ENCODE data around the gene SDHAF1.
"Not testable (repeated sequence)": the region's sequence is repeated elsewhere in the genome, so short reads cannot be mapped to it uniquely, and the experiment has no call there.

Gene SDHAF1, protein sequence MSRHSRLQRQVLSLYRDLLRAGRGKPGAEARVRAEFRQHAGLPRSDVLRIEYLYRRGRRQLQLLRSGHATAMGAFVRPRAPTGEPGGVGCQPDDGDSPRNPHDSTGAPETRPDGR

GRCh38 chr19:35995048-35995993 lies at the start of gene SDHAF1:
SDHAF1 (plus strand) TSS chr19:35995188; CDS start chr19:35995275, 87 bp downstream.
- peak; percentile 94 for DNase-seq (ENCODE audit: low read depth)

DNA sequence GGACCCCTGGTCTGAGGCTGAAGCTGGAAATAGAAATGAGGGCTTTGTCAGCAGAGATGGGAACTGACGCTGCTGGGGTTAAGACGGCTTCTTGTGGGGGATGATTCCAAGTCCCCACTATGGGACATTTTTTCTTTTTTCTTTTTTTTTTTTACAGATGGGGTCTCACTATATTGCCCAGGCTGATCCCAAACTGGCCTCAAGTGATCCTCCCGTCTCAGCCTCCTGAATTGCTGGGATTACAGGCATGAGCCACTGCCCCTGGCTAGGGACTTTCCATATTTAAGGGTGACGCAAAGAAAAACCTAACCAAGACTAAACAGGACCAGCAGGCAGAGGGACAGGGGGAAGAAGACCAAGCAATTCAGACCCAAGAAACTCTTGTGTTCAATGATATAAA lies 48.8 kb upstream of the SDHAF1 start:
- DNase-seq (ENCODE audit: low read depth): no peak

GRCh38 chr19:35949131-35949530 lies 45.9 kb upstream of the SDHAF1 start:
- DNase-seq (ENCODE audit: low read depth): no peak

DNA sequence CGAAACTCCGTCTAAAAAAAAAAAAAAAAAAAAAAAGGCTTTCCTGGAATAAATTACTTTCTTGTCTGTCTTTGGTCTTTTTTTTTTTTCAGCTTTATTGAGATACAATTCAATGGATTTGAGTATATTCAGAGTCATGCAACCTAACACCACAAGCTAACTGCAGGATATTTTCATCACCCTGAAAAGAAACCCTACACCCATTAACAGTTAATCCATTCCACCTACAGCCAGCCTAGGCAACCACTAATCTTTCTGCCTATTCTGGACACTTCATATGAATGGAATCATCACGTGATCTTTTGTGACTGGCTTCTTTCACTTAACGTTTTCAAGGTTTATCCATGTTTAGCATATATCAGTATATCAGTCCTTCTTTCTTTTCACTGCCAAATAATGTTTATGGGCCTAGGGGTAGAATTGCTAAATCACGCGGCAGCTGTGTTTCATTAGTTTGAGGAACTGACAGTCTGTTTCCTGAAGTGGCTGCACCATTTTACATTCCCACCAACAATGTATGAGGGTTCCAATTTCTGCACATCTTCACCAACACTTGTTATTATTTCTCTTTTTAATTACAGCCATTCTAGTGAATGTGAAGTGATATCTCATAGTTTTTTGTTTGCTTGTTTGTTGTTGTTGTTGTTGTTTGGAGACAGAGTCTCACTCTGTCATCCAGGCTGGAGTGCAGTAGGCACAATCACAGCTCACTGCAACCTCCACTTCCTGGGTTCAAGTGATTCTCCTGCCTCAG lies 38.9 kb upstream of the SDHAF1 start:
- DNase-seq (ENCODE audit: low read depth): no peak

GRCh38 chr19:35957411-35957810 lies 37.6 kb upstream of the SDHAF1 start:
- not testable (repeated sequence) for DNase-seq (ENCODE audit: low read depth)

DNA sequence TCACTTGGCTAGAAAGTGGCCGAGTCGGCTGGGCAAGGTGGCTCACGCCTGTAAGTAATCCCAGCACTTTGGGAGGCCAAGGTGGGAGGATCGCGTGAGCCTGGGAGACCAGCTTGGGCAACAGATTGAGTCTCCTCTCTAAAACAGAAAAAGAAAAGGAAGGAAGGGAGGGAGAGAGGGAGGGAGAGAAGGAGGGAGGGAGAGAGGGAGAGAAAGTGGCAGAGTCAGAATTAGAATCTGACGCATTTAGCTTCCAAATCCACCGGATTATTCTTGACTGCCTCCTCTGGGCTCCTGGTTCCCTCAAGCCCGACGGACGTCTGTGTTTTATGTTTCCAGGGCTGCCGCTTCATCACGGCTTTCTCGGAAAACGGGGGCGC lies 36.3 kb upstream of the SDHAF1 start:
- no peak for DNase-seq (ENCODE audit: low read depth)

- DNase-seq (ENCODE audit: low read depth): no peak
These were observed 35.7 kb upstream of the SDHAF1 start for GRCh38 chr19:35959040-35959967.

DNA sequence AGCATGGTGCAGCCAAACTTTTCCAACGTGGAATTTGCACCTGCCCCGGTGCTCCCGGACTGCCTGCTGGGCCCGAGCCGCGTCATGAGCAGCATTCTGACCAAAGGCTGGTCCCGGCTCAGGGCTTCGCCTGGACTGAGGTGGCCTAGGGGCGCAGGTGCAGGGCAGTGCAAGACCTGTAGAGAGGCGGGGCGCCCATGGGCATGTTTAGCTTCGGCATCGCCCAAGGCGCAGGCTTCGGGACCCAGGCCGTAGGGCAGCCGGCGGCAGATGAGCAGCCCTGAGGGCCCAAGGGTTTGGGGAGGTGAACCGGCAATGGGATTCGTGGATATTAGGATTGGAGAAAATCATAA lies 35.0 kb upstream of the SDHAF1 start:
- DNase-seq (ENCODE audit: low read depth): no peak

DNA sequence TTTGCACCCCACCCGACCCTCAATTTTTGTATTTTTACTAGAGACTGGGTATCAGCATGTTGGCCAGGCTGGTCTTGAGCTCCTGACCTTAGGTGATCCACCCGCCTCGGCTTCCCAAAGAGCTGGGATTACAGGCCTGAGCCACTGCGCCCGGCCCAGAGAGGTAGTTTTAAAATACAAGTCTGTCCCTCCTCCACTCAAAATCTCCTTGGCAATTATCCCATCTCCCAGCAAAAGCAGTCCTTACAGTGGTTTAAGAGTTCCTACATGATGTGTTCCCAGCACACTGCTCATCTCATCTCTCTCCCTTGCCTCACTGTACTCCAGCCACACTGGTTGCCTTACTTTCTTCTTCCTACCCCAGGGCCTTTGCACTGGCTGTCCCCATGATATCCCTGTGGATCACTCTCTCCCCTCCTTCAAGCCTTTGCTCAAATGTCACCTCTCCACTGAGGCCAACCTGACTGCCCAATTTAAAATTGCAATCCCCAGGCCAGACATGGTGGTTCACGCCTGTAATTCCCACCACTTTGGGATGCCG lies 34.5 kb upstream of the SDHAF1 start:
- no peak for DNase-seq (ENCODE audit: low read depth)

- DNase-seq (ENCODE audit: low read depth): no peak
These were observed 31.5 kb upstream of the SDHAF1 start for GRCh38 chr19:35963514-35963913.

- DNase-seq (ENCODE audit: low read depth): no peak
These were observed 28.2 kb upstream of the SDHAF1 start for GRCh38 chr19:35966771-35967170.

GRCh38 chr19:35973487-35973886 lies 21.5 kb upstream of the SDHAF1 start:
- no peak for DNase-seq (ENCODE audit: low read depth)

DNA sequence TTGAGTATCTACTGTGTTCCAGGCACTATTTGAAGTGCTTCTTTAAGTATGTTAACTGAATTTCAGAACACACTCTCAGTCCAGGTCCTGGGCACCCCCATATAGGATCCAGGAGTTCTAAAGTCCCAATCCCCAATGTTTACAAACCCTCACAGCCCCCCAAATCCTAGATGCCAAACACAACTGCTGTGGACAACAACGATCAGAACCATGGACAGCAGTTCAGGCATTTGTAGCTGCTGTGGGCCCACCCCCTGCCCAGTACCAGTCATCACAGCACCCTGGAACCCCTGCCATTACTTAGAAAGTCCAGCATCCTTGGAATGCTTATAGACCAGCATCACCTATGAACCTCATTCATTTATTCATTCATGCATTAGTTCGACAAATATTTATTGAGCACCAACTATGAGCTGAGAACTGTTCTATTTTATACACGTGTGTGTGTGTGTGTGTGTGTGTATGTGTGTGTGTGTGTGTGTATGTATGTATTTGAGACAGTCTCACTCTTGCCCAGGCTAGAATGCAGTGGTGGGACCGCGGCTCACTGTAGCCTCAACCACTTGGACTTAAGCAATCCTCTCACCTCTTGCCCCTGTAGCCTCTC lies 19.3 kb upstream of the SDHAF1 start:
- no peak for DNase-seq (ENCODE audit: low read depth)

DNA sequence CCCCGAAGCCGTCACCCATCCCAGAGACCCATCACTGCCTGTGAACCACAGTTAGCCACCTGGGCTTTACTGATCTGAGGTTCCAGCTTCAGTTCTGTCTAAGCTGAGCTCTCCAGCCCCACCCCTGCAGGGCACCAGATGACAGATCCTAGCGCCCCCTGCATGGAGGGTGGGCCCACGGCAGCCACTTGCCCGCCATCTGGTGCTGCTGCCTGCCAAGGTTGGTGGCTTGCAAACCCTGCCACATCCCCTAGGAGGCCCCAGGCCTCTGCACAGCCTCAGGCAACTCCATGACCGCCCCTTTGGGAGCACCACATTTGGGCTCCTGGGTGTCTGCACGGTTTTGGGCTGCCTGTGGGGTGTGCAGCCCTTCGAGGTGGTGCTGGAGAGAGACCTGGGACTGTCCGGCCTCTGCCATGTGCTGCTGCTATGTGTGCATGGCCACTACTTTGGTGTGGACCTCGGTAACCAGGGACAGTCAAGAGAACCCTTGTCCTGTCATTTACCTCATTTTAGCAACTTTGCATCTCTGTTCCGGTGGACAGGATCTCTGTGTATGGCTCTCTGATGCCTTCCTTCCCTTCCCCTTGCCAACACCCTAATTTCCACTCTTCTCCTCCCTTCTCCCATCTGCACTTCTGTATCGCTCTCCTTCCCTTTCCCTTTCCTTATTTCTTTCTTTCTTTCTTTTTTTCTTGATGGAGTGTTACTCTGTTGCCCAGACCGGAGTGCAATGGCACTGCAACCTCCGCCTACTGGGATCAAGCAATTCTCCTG lies 17.4 kb upstream of the SDHAF1 start:
- no peak for DNase-seq (ENCODE audit: low read depth)

DNA sequence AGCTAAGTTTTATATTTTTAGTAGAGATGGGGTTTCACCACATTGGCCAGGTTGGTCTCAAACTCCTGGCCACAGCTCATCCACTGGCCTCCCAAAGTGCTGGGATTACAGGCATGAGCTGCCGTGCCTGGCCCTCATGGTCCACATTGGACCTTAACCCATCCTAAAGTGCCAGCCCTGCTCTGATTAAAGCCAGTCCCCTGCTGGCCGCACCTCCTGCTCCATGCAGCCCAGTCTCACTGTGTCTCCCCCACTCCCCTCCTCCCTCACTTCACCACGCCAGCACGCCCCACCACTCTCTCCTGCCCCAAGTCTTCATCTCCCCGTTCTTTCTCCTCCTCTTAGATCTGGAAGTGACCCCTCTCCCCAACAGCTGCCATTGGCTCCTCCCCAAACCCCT lies 16.7 kb upstream of the SDHAF1 start:
- DNase-seq (ENCODE audit: low read depth): no peak

DNA sequence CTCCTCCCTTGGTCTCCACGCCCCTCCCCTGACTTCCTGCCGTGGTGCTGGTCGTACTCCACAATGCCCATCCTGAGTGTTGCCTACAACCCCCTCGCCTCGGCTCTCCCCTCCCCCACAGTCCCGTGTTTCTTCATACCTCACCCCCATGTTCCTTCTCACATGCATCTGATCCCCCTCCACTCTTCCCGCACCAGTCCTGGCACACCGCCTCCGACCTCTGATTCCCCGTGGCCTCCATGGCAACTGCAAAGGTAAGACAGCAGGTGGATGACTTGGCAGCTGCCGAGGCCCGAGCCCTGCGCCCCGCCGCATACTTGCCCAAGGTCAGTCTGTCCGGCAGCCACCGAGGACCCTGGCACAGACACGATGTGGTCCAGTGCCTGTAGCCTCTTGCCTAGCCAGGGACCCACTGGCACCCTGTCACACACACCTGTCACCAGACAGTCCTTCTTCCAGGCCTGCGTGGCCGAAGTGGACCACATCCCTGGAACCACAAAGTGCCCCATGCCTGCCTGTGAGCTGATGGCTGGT lies 16.1 kb upstream of the SDHAF1 start:
- no peak for DNase-seq (ENCODE audit: low read depth)

DNA sequence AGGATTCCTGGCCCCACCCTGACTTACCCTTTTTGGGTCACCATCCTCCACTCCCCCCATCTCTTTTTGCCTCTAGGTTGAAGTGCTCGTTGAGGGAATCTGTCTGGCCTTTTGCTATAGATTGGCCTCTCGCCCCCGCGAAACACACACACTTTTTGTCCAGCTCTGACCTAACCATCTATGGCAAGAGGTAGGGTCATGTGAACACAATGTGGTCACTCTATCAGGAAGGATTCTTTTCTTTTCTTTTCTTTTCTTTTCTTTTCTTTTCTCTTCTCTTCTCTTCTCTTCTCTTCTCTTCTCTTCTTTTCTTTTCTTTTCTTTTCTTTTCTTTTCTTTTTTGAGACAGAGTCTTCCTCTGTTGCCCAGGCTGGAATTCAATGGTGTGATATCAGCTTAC lies 14.0 kb upstream of the SDHAF1 start:
- not testable (repeated sequence) for DNase-seq (ENCODE audit: low read depth)

DNA sequence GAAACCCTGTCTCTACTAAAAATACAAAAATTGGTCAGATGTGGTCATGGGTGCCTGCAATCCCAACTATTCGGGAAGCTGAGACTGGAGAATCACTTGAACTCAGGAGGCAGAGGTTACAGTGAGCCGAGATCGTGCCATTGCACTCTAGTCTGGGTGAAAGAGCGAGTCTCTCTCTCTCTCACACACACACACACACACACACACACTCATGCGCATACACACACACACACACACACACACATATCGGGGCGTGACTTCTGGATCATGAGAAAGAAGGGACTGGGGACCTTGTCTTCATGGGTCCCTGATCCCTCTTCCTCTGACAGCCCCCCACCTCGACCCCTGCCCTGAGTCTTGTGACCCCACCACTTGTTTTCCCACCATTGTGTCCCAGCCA lies 11.8 kb upstream of the SDHAF1 start:
- no peak for DNase-seq (ENCODE audit: low read depth)

GRCh38 chr19:35986111-35986510 lies 8.9 kb upstream of the SDHAF1 start:
- no peak for DNase-seq (ENCODE audit: low read depth)
